Measurements from ENCODE around the gene HMGXB3.

The HMGXB3 gene

GRCh38 chr5:149961186-149961685, 39.3 kb upstream of the HMGXB3 start:
- TF ChIP-seq FOXP2 (optimal IDR thresholded peaks at IDR 0.05; ENCODE audit: borderline replicate concordance, extremely low read depth, extremely low read length, insufficient read depth), result no peak
- no peak for TF ChIP-seq POLR2AphosphoS5 (IDR thresholded peaks at IDR 0.05; ENCODE audit: low read depth, low read length)
- no peak for TF ChIP-seq REST (IDR thresholded peaks at IDR 0.05; ENCODE audit: insufficient read depth in 1 of 2, low read depth in 2 of 2, low read length in 2 of 2)
- TF ChIP-seq SIN3A (IDR thresholded peaks at IDR 0.05; ENCODE audit: borderline replicate concordance, insufficient read depth, low read length), result no peak
- no peak for TF ChIP-seq TAF1 (IDR thresholded peaks at IDR 0.05; ENCODE audit: borderline replicate concordance, insufficient read depth, low read length)

GRCh38 chr5:149961957-149962409, 38.6 kb upstream of the HMGXB3 start:
- TF ChIP-seq SIN3A (IDR thresholded peaks at IDR 0.05; ENCODE audit: borderline replicate concordance, insufficient read depth, low read length) (no peak), REST (IDR thresholded peaks at IDR 0.05; ENCODE audit: insufficient read depth in 1 of 2, low read depth in 2 of 2, low read length in 2 of 2) (no peak), FOXP2 (optimal IDR thresholded peaks at IDR 0.05; ENCODE audit: borderline replicate concordance, extremely low read depth, extremely low read length, insufficient read depth) (no peak), POLR2AphosphoS5 (IDR thresholded peaks at IDR 0.05; ENCODE audit: low read depth, low read length) (no peak), TAF1 (IDR thresholded peaks at IDR 0.05; ENCODE audit: borderline replicate concordance, insufficient read depth, low read length) (no peak)

GRCh38 chr5:149962601-149963300, 37.8 kb upstream of the HMGXB3 start:
- TF ChIP-seq TAF1 (IDR thresholded peaks at IDR 0.05; ENCODE audit: borderline replicate concordance, insufficient read depth, low read length), result no peak
- TF ChIP-seq POLR2AphosphoS5 (IDR thresholded peaks at IDR 0.05; ENCODE audit: low read depth, low read length), result no peak
- no peak for TF ChIP-seq FOXP2 (optimal IDR thresholded peaks at IDR 0.05; ENCODE audit: borderline replicate concordance, extremely low read depth, extremely low read length, insufficient read depth)
- no peak for TF ChIP-seq SIN3A (IDR thresholded peaks at IDR 0.05; ENCODE audit: borderline replicate concordance, insufficient read depth, low read length)
- TF ChIP-seq REST (IDR thresholded peaks at IDR 0.05; ENCODE audit: insufficient read depth in 1 of 2, low read depth in 2 of 2, low read length in 2 of 2), result no peak

- TF ChIP-seq REST (IDR thresholded peaks at IDR 0.05; ENCODE audit: insufficient read depth in 1 of 2, low read depth in 2 of 2, low read length in 2 of 2) (no peak), FOXP2 (optimal IDR thresholded peaks at IDR 0.05; ENCODE audit: borderline replicate concordance, extremely low read depth, extremely low read length, insufficient read depth) (no peak), POLR2AphosphoS5 (IDR thresholded peaks at IDR 0.05; ENCODE audit: low read depth, low read length) (no peak), TAF1 (IDR thresholded peaks at IDR 0.05; ENCODE audit: borderline replicate concordance, insufficient read depth, low read length) (no peak), SIN3A (IDR thresholded peaks at IDR 0.05; ENCODE audit: borderline replicate concordance, insufficient read depth, low read length) (no peak)
Measured at GRCh38 chr5:149963729-149964128, 36.8 kb upstream of the HMGXB3 start.

All from PFSK-1 (cell line).